Sigmoid colon (tissue), 7 donors: ENCODE data around the gene TSPYL2. TPM values are rescaled to one million over a fixed set of nuclear protein-coding genes. Genes with fewer than 3 reads are reported as not detected.

Source experiments
- DNase-seq: peaks from one replicate; pipeline ENCODE4 v3.0.0-alpha.2; 2019
- H3K27ac ChIP-seq, 4 donors: fragments of 200-600 bp; sonication (generic); one replicate each; pipeline ENCODE4 v1.5.1; 2016 to 2019; ENCODE audit warnings: mild to moderate bottlenecking in 1 of 4
- H3K27me3 ChIP-seq, 3 donors: fragments of 200-600 bp; sonication (generic); one replicate each; pipeline ENCODE4 v1.5.1; 2019; ENCODE audit warnings: mild to moderate bottlenecking in 1 of 3
- H3K36me3 ChIP-seq, 4 donors: fragments of 200-600 bp; sonication (generic); one replicate each; pipeline ENCODE4 v1.5.1; 2016 to 2019
- H3K4me1 ChIP-seq, 4 donors: fragments of 200-600 bp; sonication (generic); one replicate each; pipeline ENCODE4 v1.5.1; 2017 to 2019
- H3K4me3 ChIP-seq, 4 donors: fragments of 200-600 bp; sonication (generic); one replicate each; pipeline ENCODE4 v1.5.1; 2017 to 2019; ENCODE audit warnings: mild to moderate bottlenecking in 2 of 4, moderate library complexity in 1 of 4
- H3K9me3 ChIP-seq, 4 donors: fragments of 200-600 bp in 3 of 4; sonication (generic) in 3 of 4; one replicate each; pipeline versions ENCODE4 v1.5.1 to v1.6.1; 2013 to 2019
- EP300 ChIP-seq, 4 donors: sonication (generic); formaldehyde crosslinking; IDR thresholded peaks; one replicate each; pipeline ENCODE4 v1.6.1; 2017; ENCODE audit warnings: antibody characterized with exemption in 4 of 4
- POLR2A ChIP-seq, 2 donors: fragments of 450-650 bp; IDR thresholded peaks; one replicate each; pipeline ENCODE4 v1.6.1; 2016; ENCODE audit warnings: antibody characterized with exemption in 2 of 2, mild to moderate bottlenecking in 2 of 2, moderate library complexity in 2 of 2
- POLR2AphosphoS5 ChIP-seq, 4 donors: sonication (generic); formaldehyde crosslinking; IDR thresholded peaks; one replicate each; pipeline ENCODE4 v1.6.1; 2017; ENCODE audit warnings: antibody characterized with exemption in 4 of 4
- WGBS, 2 donors: extraction: QIAGEN DNeasy Blood & Tissue Kit; methylation state at CpG; one replicate each; pipeline ENCODE4 v1.1.7; 2013; 5-methylcytosine and 5-hydroxymethylcytosine counted together
- intact Hi-C: fragments of 100-400 bp; cut with DNase I; formaldehyde crosslinking; loops from one replicate; pipeline ENCODE4 v1.15.1; 2023
- polyA plus RNA-seq, 3 donors: library from polyadenylated mRNA; stranded (reverse); fragments of 200-250 nt; gene quantifications; one replicate each; pipeline ENCODE4 v1.2.3, GENCODE V29; 2013
- total RNA-seq, 4 donors: library from RNA; depleted of rRNA; stranded (reverse); fragments of >200 nt; gene quantifications; one replicate each; pipeline ENCODE4 v1.1.0, GENCODE V29; 2016
- TF ChIP-seq, protein P1 (sequence below), 4 experiments: fragments of 450-650 bp in 3 of 4; fragments of 200-600 bp in 1 of 4; IDR thresholded peaks; one replicate each; pipeline ENCODE4 v1.5.1; 2016 to 2019; ENCODE audit warnings: antibody characterized with exemption in 4 of 4, mild to moderate bottlenecking in 3 of 4, moderate library complexity in 2 of 4
- donor health status: healthy with polysubstance abuse.
- donor health status: Bipolar disorder and iron deficiency.
- donor health status: healthy.

Gene TSPYL2
- total and polyA plus RNA-seq, 7 donors, result 2.5 to 109 (median 50.3) TPM

DNA sequence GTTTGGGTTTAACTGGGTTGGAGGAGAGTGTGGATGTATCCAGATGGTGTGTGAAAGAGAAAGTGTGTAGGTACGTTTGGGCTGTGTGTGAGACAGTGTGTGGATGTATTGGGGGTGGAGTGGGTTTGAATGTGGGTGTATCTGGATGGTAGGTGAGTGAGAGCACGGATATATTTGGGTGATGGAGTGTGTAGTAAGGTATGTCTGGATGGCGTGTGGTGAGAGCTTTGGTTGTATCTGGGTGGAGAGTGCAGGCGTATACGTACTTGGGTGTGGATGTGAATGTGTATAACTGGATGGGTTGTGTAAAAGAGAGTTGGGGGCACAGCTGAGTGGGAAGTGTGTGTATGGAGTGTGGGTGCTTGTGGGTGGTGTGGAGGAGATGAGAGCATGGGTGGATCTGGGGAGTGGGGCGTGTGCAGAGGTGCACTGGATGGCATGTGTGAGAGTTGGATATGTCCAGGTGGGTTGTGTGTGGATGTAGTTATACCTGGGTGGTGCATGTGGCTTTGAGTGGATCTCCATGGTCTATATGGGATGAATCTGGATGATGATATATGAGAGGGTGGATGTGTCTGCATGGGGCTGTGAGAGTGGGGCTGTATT lies 26.8 kb upstream of the TSPYL2 start:
- Histone ChIP-seq H3K4me1 (peaks cover 0 to 5% (median 0%) of the 10 kb centered on the region in 4 donors), H3K4me3 (no peak overlapping the region), H3K36me3 (no peaks in the 10 kb centered on the region), H3K9me3 (no peaks in the 10 kb centered on the region), H3K27me3 (peaks cover 0 to 2% (median 0%) of the 10 kb centered on the region in 3 donors), H3K27ac (no peak overlapping the region)
- WGBS, 2 donors, result 88 to 93% methylated on average over 6 of the region's 6 CpGs
- intact Hi-C loops, result no loop called here
- TF ChIP-seq POLR2A (IDR thresholded peaks at IDR 0.05) (no peak), POLR2AphosphoS5 (IDR thresholded peaks at IDR 0.05) (no peak), EP300 (IDR thresholded peaks at IDR 0.05) (no peak)
- no peak for DNase-seq

DNA sequence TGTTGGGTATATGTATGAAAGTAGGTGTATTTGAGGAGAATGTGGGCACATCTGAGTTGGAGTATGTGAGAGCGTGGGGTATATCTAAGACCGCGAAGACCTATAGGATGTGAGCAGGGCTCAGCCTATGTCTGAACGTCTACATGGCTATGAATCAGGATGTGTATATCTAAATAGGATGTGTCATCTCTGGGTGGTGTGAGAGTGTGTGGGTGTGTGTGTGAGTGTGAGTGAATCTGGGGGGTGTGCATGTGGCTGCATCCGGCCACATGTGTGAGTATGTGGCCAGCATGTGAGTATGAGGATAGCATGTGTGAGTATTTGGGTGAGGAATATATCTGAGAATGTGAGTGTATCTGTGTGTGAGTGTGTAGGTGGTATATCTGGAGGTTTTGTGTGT lies 25.9 kb upstream of the TSPYL2 start:
- Histone ChIP-seq H3K9me3 (no peaks in the 10 kb centered on the region), H3K27ac (no peak overlapping the region), H3K4me3 (no peak overlapping the region), H3K4me1 (no peaks in the 10 kb centered on the region), H3K36me3 (no peaks in the 10 kb centered on the region), H3K27me3 (peaks cover 0 to 2% (median 0%) of the 10 kb centered on the region in 3 donors)
- no peak for DNase-seq
- WGBS, 2 donors, result 84 to 87% methylated on average over 5 of the region's 5 CpGs
- intact Hi-C loops, result no loop called here
- no peak for TF ChIP-seq EP300 (IDR thresholded peaks at IDR 0.05)
- no peak for TF ChIP-seq POLR2AphosphoS5 (IDR thresholded peaks at IDR 0.05)
- TF ChIP-seq, protein P1, sequence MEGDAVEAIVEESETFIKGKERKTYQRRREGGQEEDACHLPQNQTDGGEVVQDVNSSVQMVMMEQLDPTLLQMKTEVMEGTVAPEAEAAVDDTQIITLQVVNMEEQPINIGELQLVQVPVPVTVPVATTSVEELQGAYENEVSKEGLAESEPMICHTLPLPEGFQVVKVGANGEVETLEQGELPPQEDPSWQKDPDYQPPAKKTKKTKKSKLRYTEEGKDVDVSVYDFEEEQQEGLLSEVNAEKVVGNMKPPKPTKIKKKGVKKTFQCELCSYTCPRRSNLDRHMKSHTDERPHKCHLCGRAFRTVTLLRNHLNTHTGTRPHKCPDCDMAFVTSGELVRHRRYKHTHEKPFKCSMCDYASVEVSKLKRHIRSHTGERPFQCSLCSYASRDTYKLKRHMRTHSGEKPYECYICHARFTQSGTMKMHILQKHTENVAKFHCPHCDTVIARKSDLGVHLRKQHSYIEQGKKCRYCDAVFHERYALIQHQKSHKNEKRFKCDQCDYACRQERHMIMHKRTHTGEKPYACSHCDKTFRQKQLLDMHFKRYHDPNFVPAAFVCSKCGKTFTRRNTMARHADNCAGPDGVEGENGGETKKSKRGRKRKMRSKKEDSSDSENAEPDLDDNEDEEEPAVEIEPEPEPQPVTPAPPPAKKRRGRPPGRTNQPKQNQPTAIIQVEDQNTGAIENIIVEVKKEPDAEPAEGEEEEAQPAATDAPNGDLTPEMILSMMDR (IDR thresholded peaks at IDR 0.05), result no peak
- TF ChIP-seq POLR2A (IDR thresholded peaks at IDR 0.05), result no peak

DNA sequence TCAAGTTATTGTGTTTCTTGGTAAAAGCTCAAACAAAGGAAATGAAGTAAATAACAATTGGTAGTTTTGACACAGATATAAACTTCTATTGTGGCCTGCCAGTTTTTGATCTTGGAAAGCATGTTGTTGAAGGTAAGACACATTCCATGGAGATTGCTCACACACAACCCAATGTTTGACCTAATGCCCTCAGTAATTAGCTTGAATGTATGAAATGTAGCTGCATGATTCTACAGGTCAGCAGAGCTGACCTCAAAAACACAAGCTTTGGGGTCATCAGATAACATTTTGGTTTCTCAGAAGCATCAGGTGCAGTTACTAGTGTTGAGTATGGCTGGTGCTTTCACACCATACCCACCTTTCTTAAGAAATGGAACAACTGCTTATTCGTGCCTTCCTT lies 17.1 kb upstream of the TSPYL2 start:
- H3K27me3 ChIP-seq, result no peaks in the 10 kb centered on the region
- H3K9me3 ChIP-seq, result no peaks in the 10 kb centered on the region
- H3K4me1 ChIP-seq, result no peaks in the 10 kb centered on the region
- H3K4me3 ChIP-seq, result no peak overlapping the region
- no peaks in the 10 kb centered on the region for H3K36me3 ChIP-seq
- 83 to 88% methylated on average over 1 of the region's 1 CpG for WGBS, 2 donors
- TF ChIP-seq EP300 (IDR thresholded peaks at IDR 0.05) (no peak), POLR2AphosphoS5 (IDR thresholded peaks at IDR 0.05) (no peak), POLR2A (IDR thresholded peaks at IDR 0.05) (no peak)
- TF ChIP-seq, protein P1 (IDR thresholded peaks at IDR 0.05), result no peak
- no peak overlapping the region for H3K27ac ChIP-seq
- DNase-seq, result no peak
- intact Hi-C loops, result no loop called here

DNA sequence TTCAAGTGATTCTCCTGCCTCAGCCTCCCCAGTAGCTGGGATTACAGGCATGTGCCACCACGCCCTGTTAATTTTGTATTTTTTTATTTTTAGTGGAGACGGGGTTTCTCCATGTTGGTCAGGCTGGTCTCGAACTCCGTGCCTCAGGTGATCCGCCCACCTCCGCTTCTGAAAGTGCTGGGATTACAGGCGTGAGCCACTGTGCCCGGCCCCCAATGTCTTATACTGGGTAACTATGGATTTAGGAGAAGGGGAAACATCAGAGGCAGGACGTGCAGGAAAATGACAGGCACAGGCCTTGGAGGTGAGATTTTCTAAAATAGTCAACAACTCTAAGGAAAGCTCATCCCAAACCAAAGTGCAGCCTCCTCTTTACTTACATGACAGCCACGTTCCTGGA lies 11.1 kb upstream of the TSPYL2 start:
- DNase-seq, result peak; percentile 63
- no peak for TF ChIP-seq POLR2A (IDR thresholded peaks at IDR 0.05)
- Histone ChIP-seq H3K27me3 (no peaks in the 10 kb centered on the region), H3K4me3 (no peak overlapping the region), H3K9me3 (no peaks in the 10 kb centered on the region), H3K27ac (peak overlapping the region in 3 of 4 donors; percentile 34 to 79 (median 79)), H3K36me3 (no peaks in the 10 kb centered on the region), H3K4me1 (peaks cover 0 to 8% (median 3%) of the 10 kb centered on the region in 4 donors)
- 65 to 87% methylated on average over 10 of the region's 10 CpGs for WGBS, 2 donors
- intact Hi-C loops, result loop anchor here (1.0 kb wide), 1 partner anchor 18 kb away; no protein-coding TSS in a partner anchor

DNA sequence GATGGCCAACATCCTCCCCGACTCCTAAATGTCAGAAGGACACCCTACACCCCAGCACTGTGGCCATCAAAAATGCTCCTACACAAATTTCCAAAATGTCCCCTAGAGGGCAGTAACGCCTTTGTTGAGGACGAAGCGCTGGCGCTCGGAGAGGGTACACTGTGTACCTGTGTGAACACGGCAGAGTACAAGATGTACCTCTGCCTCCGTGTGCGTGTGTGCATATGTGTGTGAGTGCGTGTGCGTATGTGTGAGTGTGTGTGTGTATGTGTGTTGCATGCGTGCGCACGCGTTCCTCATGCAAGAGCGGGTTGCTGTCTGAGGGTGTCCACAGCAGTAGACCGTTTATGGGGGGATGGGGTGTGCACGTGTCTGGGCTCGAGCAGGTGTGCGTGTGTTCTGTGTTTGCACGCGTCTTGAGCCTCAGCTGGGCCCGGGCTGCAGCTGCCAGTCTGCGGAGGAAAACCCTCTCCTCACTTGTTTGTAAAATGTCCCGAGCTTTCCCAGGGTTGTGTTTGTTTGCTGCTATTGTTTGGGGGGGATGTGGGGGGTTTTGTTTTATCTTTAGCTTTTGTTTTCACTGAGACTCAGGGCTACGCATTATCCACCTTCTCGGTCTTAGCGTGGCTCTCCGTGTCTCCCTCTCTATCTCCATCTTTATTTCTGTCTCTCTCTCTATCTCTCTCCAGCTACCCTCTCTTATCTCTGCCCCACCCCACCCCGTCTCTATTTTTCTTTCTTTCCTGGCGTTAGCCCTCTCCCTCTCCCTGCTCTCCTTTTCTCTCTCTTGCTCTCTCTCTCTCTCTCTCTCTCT lies 10.4 kb upstream of the TSPYL2 start:
- H3K9me3 ChIP-seq, result no peaks in the 10 kb centered on the region
- TF ChIP-seq, protein P1 (IDR thresholded peaks at IDR 0.05), result peak; percentile 51 to 67 (median 60)
- TF ChIP-seq POLR2AphosphoS5 (IDR thresholded peaks at IDR 0.05) (peak; percentile 88 to 94 (median 90)), EP300 (IDR thresholded peaks at IDR 0.05) (peak; percentile 98 to 100 (median 98)), POLR2A (IDR thresholded peaks at IDR 0.05) (no peak)
- no peaks in the 10 kb centered on the region for H3K36me3 ChIP-seq
- H3K4me1 ChIP-seq, result peaks cover 0 to 8% (median 3%) of the 10 kb centered on the region in 4 donors
- peak overlapping the region in 3 of 4 donors; percentile 35 to 39 (median 36) for H3K4me3 ChIP-seq
- peak overlapping the region; percentile 79 to 85 (median 81) for H3K27ac ChIP-seq
- 1 to 2% methylated on average over 31 of the region's 31 CpGs for WGBS, 2 donors
- peak; percentile 94 for DNase-seq
- intact Hi-C loops, result loop anchor here (1.0 kb wide), 1 partner anchor 17 kb away; no protein-coding TSS in a partner anchor
- H3K27me3 ChIP-seq, result no peaks in the 10 kb centered on the region
